ENCODE data around the gene ADAMTSL4. TPM values are rescaled to one million over a fixed set of nuclear protein-coding genes. Genes with fewer than 3 reads are reported as not detected.

The ADAMTSL4 gene
- total RNA-seq = 0.77 and 4.2 TPM in 2 replicates

GRCh38 chr1:150548632-150549495 lies at the start of gene ADAMTSL4:
Gene ADAMTSL4, plus strand, starts transcription at chr1:150549408. Its CDS starts 2,881 bp downstream, at chr1:150552289.

GRCh38 chr1:150507912-150508864 lies 41.0 kb upstream of the ADAMTSL4 start, which contains the start of gene ECM1:
Gene ECM1, plus strand, starts transcription at chr1:150508109. Its CDS starts 101 bp downstream, at chr1:150508210.

GRCh38 chr1:150515328-150516049 lies 33.7 kb upstream of the ADAMTSL4 start, which contains the start of gene FALEC:
Gene FALEC, plus strand, starts transcription at chr1:150515752.

GRCh38 chr1:150579110-150579944 lies 30.1 kb downstream of the ADAMTSL4 start, which contains the start of gene MCL1:
Gene MCL1, minus strand, starts transcription at chr1:150579610. Its CDS starts 80 bp downstream, at chr1:150579530.

Other genes with a start within 250 kb of the ADAMTSL4 start
- 37.2 and 45.6 TPM in 2 replicates for gene PRPF3, start 227.9 kb upstream of the ADAMTSL4 start, total RNA-seq
- 5.0 and 6.5 TPM in 2 replicates for gene RPRD2, start 185.3 kb upstream of the ADAMTSL4 start, total RNA-seq
- 14.1 and 18.8 TPM in 2 replicates for gene TARS2, start 62.0 kb upstream of the ADAMTSL4 start, total RNA-seq
- gene ECM1, start 41.3 kb upstream of the ADAMTSL4 start, total RNA-seq = 8.2 and 13.8 TPM in 2 replicates
- gene FALEC, start 33.7 kb upstream of the ADAMTSL4 start, total RNA-seq = 0.28 TPM in 1 of 2 replicates, not detected in the other
- gene MCL1, start 30.2 kb downstream of the ADAMTSL4 start, total RNA-seq = 260 and 397 TPM in 2 replicates
- gene ENSA, start 80.2 kb downstream of the ADAMTSL4 start, total RNA-seq = 107 and 128 TPM in 2 replicates
- gene GOLPH3L, start 147.7 kb downstream of the ADAMTSL4 start, total RNA-seq = 11.6 and 12.7 TPM in 2 replicates
- gene HORMAD1, start 171.5 kb downstream of the ADAMTSL4 start, total RNA-seq = 0.19 and 0.28 TPM in 2 replicates
- gene CTSS, start 216.4 kb downstream of the ADAMTSL4 start, total RNA-seq = 3.3 and 12.4 TPM in 2 replicates